ENCODE data around the gene FTHL17.

Gene FTHL17

GRCh38 chrX:31036895-31037294, 34.9 kb downstream of the FTHL17 start:
- peak; percentile 17 for DNase-seq

GRCh38 chrX:31027351-31027750, 44.5 kb downstream of the FTHL17 start:
- no peak for DNase-seq

- no peak for DNase-seq
These were observed 47.0 kb downstream of the FTHL17 start for GRCh38 chrX:31024866-31025265.

GRCh38 chrX:31021537-31021936, 50.3 kb downstream of the FTHL17 start:
- DNase-seq, result no peak
